Endothelial cell (in vitro differentiated cells): ENCODE measurements around the gene AQP2. TPM values are rescaled to one million over a fixed set of nuclear protein-coding genes. Genes with fewer than 3 reads are reported as not detected.

Source experiments
- DNase-seq: peaks from one replicate; pipeline ENCODE4 v3.0.0; 2021; ENCODE audit warnings: low spot score
- H3K27ac Mint-ChIP-seq: one replicate; pipeline ENCODE4 v1.8.0; 2021; ENCODE audit warnings: mixed read lengths, inconsistent platforms; ENCODE audit not compliant: unreplicated experiment
- H3K27me3 Mint-ChIP-seq: one replicate; pipeline ENCODE4 v1.8.0; 2021; ENCODE audit warnings: mild to moderate bottlenecking, moderate library complexity, mixed read lengths, inconsistent platforms; ENCODE audit not compliant: unreplicated experiment
- H3K36me3 Mint-ChIP-seq: one replicate; pipeline ENCODE4 v1.8.0; 2021; ENCODE audit warnings: mild to moderate bottlenecking, low read depth, mixed read lengths, inconsistent platforms; ENCODE audit not compliant: unreplicated experiment
- H3K4me1 Mint-ChIP-seq: one replicate; pipeline ENCODE4 v1.8.0; 2021; ENCODE audit warnings: mild to moderate bottlenecking, mixed read lengths, inconsistent platforms; ENCODE audit not compliant: unreplicated experiment
- H3K4me3 Mint-ChIP-seq: one replicate; pipeline ENCODE4 v1.8.0; 2021; ENCODE audit warnings: mild to moderate bottlenecking, mixed read lengths, inconsistent platforms; ENCODE audit not compliant: unreplicated experiment
- H3K9me3 Mint-ChIP-seq: one replicate; pipeline ENCODE4 v1.8.0; 2021; ENCODE audit warnings: mixed read lengths, inconsistent platforms; ENCODE audit not compliant: unreplicated experiment
- CTCF ChIP-seq: fragments of 200-600 bp; sonication (generic); IDR thresholded peaks from one replicate; pipeline ENCODE4 v1.5.0; 2021; ENCODE audit warnings: antibody characterized with exemption; ENCODE audit not compliant: unreplicated experiment
- total RNA-seq: library from RNA; stranded (reverse); fragmentation: NEBNext Ultra II Directional; extraction: Animal tissue kit (Norgen Biotek cat#: 25700); gene quantifications from one replicate; pipeline ENCODE4 v1.2.1, GENCODE V29; 2021; ENCODE audit not compliant: unreplicated experiment

Gene AQP2
- total RNA-seq, 1 donor from 2014 or later: 0.05 TPM

GRCh38 chr12:50004696-50005095 lies 54.2 kb downstream of the AQP2 start:
- H3K36me3 Mint-ChIP-seq: no peaks in the 10 kb centered on the region
- no peak overlapping the region for H3K27ac Mint-ChIP-seq
- DNase-seq: no peak
- H3K9me3 Mint-ChIP-seq: no peaks in the 10 kb centered on the region
- no peaks in the 10 kb centered on the region for H3K27me3 Mint-ChIP-seq
- H3K4me3 Mint-ChIP-seq: no peak overlapping the region
- no peak for TF ChIP-seq CTCF
- H3K4me1 Mint-ChIP-seq: peaks cover 13% of the 10 kb centered on the region

GRCh38 chr12:50005175-50005574 lies 54.6 kb downstream of the AQP2 start:
- no peak for DNase-seq
- Mint-ChIP-seq H3K4me1 (peaks cover 13% of the 10 kb centered on the region), H3K27me3 (no peaks in the 10 kb centered on the region), H3K27ac (no peak overlapping the region), H3K9me3 (no peaks in the 10 kb centered on the region), H3K36me3 (no peaks in the 10 kb centered on the region), H3K4me3 (no peak overlapping the region)
- no peak for TF ChIP-seq CTCF

- Mint-ChIP-seq H3K36me3 (no peaks in the 10 kb centered on the region), H3K4me3 (no peak overlapping the region), H3K27me3 (no peaks in the 10 kb centered on the region), H3K27ac (no peak overlapping the region), H3K4me1 (peaks cover 13% of the 10 kb centered on the region), H3K9me3 (no peaks in the 10 kb centered on the region)
- TF ChIP-seq CTCF: no peak
- DNase-seq: no peak
These were observed 55.7 kb downstream of the AQP2 start for GRCh38 chr12:50006280-50006679.

- Mint-ChIP-seq H3K27me3 (no peaks in the 10 kb centered on the region), H3K4me1 (peaks cover 13% of the 10 kb centered on the region), H3K4me3 (no peak overlapping the region), H3K9me3 (no peaks in the 10 kb centered on the region), H3K27ac (no peak overlapping the region), H3K36me3 (no peaks in the 10 kb centered on the region)
- TF ChIP-seq CTCF: no peak
- no peak for DNase-seq
These were observed 56.4 kb downstream of the AQP2 start for GRCh38 chr12:50006754-50007442.

Other genes with a start within 250 kb of the AQP2 start
- 194 TPM for gene FMNL3, start 243.3 kb upstream of the AQP2 start, total RNA-seq
- 571 TPM for gene TMBIM6, start 209.2 kb upstream of the AQP2 start, total RNA-seq
- 70.9 TPM for gene NCKAP5L, start 122.3 kb upstream of the AQP2 start, total RNA-seq
- gene BCDIN3D, start 107.6 kb upstream of the AQP2 start, total RNA-seq: 2.6 TPM
- gene FAIM2, start 46.8 kb upstream of the AQP2 start, total RNA-seq: not detected
- gene AQP5, start 11.1 kb downstream of the AQP2 start, total RNA-seq: 0.26 TPM
- gene AQP6, start 22.2 kb downstream of the AQP2 start, total RNA-seq: not detected
- 19.5 TPM for gene RACGAP1, start 74.8 kb downstream of the AQP2 start, total RNA-seq
- 1.9 TPM for gene ASIC1, start 106.9 kb downstream of the AQP2 start, total RNA-seq
- 101 TPM for gene SMARCD1, start 134.6 kb downstream of the AQP2 start, total RNA-seq
- gene GPD1, start 153.3 kb downstream of the AQP2 start, total RNA-seq: not detected
- gene COX14, start 161.5 kb downstream of the AQP2 start, total RNA-seq: 36.4 TPM
- gene CERS5, start 216.6 kb downstream of the AQP2 start, total RNA-seq: 61.7 TPM